ENCODE measurements around the gene CACNA1E.

The CACNA1E gene

GRCh38 chr1:181592255-181592859 lies 109.0 kb downstream of the CACNA1E start:
- DNase-seq = no peak

DNA sequence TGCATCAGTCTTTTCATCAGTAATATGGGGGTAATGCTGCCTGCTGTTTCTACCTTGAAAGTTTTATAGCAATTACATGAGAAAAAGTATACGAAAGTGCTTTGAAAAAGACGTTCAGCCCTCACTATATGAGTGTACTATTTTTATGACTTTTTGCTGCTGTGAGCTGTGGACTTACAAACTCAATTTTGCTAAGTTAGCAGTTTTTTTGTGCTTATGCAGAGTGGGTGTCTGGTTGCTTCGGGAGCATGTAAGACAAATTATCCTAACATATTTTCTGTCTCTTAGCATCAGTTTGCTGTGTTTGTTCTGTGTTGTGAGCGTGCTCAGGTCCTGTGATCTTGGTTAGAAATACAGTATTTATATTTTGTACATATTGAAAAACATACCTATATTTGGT lies 109.7 kb downstream of the CACNA1E start:
- no peak for DNase-seq

GRCh38 chr1:181594553-181594952 lies 111.2 kb downstream of the CACNA1E start:
- no peak for DNase-seq

GRCh38 chr1:181595234-181595633 lies 111.9 kb downstream of the CACNA1E start:
- no peak for DNase-seq

GRCh38 chr1:181601186-181601950 lies 118.1 kb downstream of the CACNA1E start:
- DNase-seq = no peak

DNA sequence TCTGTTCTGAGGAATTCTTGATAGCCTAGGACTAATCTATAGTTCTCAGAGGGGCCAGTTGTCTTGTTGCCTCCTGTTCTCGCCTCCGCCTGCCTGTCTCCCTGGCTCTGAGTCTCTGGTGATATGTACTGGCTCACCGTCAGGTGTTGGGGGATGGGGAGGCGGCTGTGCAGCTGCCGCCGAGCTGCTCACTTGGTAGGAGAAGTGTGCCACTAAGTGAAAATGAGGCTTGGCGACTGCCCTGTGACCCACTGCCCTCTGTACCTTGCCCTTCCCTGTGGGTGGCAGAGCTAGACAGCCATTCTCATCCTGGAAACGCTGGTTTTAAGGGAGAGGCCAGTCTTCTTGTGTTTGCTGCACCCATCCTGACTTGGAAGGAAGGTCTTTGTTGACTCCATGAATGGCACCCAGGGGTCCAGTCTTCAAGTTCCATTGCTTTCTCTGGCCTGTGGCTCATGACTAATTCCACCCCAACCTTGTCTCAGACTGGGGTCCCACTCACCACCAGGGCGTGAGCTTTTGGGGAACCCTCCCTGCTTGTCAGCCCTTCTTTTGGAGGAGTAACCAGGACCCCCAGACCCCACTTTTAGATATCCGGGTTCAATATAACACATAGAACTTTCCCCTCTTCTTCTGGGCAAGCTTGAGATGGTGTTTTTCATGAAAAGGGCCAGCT lies 120.6 kb downstream of the CACNA1E start:
- DNase-seq = no peak

- no peak for DNase-seq
Measured at GRCh38 chr1:181604482-181605249, 121.3 kb downstream of the CACNA1E start.

DNA sequence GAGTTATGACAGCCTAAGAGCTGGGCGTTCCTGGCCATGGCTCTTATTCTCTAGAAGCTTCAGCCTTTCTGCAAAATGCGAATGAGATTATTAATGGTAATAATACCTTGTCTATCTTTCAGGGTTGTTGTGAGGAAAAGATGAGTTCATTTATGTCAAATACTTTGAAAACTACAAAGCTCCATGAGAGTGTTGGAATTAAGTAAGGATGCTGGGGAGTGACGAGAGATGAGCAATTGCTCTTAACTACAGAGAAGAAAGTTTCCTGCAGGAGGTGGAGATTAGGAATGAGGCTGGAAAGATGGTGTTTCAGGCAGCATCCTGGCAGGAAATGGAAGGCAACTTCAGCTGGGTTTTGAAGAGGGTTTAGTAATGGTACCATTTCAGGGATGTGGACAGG lies 124.2 kb downstream of the CACNA1E start:
- no peak for DNase-seq

DNA sequence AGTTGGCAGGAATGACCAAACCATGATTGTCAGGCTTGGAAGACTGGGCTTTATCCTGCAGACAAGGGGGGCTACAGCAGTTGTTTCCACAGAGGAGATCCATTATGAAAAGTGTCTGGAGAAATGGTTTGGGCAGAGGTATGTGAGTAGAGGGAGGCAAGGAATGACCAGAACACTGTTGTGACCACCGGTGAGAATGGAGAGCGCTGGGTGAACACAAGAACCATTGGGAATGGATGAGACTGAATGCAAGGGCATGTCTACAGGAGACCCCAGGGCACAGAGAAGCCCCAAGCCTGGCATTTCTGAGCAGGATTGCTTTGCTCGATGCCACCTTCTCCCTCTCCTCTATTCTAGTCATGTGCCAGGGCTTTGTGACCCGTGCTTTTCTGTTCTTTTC lies 125.1 kb downstream of the CACNA1E start:
- no peak for DNase-seq

DNA sequence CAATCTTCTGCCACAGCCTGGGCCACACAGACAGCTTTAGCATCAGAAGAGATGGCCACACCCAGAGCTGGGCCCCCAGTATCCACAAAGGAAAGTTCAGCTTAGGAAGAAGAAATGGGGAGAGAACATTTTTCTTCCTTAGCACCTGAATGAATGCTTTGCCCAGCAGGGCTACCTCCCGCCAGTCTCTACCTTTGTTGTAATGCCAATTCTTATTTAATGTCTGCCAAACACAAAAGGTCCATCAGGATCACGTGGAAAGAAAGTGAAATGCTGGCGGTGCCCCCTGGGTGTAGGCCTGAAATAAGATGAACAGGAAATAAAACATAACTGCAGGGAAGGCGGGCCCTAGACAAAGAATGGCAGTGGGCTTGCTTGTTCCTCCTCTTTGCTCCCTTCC lies 125.6 kb downstream of the CACNA1E start:
- DNase-seq = no peak

- DNase-seq = no peak
Measured at GRCh38 chr1:181612100-181612499, 128.8 kb downstream of the CACNA1E start.

DNA sequence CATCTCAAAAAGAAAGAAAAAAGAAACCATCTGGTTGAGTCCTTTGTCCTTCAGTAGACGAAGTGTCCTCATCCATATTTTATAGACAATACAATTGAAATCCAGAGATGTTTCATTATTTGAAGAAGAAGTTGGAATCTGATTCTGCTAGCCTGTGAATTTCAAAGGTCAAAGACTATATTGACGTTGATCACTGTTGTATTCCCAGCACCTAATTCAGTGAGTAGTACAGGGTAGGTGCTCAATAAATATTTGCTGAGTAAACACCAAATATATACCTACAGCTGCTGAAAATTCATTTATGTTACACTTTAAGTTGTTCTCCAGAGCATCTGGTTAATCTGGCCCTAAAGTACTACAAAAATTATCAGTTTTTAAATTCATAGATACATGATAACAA lies 135.2 kb downstream of the CACNA1E start:
- DNase-seq = no peak

GRCh38 chr1:181620183-181620582 lies 136.9 kb downstream of the CACNA1E start:
- DNase-seq = no peak

DNA sequence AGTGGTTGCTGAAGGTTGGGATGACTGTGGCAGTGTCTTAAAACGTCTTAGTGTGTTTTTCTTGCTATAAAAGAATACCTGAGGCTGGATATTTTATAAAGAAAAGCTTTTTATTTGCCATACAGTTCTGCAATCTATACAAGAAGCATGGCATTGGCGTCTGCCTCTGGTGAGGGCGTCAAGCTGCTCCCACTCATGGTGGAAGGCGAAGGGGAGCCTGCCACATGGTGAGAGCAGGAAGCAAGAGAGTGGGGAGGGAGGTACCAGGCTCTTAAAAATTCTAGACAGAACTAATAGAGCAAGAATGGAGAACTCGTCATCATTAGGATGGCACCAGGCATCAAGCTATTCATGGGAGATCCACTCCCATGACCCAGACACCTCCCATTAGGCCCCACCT lies 140.5 kb downstream of the CACNA1E start:
- DNase-seq = no peak

DNA sequence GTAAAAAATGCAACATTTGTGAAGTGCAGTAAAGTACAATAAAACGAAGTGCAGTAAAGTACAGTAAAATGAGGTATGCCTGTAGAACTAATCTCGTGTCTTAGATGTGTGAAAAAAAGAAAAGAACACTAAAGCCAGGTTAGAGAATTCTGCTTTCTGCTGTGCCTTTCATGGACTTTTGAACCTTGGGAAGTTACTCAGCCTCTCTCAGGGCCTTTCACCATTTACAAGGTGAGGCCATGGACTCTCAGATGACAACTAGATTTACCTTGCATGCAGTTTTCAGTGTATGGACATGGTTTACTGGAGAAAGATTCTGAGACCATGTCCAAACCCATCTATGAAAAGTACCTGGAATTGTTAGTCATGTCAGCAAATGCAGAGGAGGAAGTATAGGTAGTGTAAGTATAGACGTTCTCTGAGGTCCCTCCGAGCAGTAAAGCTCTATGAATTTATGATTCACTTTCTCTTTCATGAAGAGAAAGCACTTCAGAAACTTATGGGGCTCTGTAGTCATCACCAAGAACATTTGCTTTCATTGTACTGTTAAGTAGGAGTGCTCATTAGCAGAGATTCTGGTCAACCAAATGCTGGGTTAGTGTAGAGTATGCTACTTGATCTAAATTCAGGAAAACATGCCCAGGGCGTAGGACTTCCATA lies 143.1 kb downstream of the CACNA1E start:
- no peak for DNase-seq

GRCh38 chr1:181630398-181630797 lies 147.1 kb downstream of the CACNA1E start:
- DNase-seq = no peak

GRCh38 chr1:181630838-181631237 lies 147.5 kb downstream of the CACNA1E start:
- no peak for DNase-seq

DNA sequence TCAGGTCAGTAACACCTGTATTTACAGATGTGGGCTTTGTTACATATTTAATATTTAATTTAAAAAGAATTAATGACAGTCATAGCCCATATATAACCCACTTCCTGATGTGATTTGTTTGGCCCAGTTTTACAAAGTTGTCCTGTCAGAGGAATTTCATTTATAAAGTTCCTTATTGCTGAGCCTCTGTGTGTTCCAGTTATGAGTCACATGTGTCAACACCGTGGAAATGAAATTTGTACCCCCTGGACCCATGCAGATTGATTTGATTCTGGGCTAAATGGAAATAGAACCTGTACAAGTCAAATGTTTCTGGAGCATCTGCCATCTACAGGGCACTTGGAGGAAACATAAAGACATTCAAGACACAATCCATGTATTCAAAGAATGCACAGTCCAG lies 149.2 kb downstream of the CACNA1E start:
- DNase-seq = no peak

DNA sequence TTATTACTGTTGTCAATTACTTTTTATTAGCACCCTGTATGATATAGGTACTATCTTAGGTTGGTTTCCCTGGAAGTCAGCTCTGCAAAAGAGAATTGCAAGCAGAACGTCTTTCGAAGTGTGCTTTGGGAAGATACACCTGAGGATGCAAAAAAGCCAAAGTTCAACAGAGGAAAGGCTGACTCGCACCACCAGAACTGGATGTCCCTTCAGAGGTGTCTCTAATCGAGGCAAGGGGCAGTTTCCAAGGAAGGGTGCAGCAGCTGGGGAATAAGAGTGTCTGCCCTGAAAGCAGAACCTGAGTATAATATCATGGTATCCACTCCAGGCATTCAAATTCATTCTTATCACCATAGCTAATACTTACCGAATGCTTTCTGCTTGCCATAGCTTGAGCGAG lies 149.6 kb downstream of the CACNA1E start:
- DNase-seq = no peak

DNA sequence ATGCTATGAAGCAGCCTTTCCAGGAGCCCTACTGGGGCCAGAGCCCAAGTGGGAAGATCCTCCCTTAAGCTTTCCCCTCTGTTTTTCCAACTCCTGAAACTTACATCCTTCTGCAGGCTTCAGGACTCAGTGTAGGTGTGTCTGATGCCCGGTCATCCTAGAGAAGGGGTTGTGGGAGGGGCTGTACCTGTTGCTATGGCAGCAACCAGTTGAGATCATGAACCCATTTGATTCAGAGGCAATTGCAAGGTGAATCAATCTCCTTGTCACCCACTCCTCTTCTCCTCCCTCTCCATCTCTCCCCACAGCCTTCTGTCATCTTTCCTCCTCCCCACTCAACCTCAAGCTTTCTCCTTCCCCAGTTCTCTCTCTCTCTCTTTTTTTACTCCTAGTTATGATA lies 151.8 kb downstream of the CACNA1E start:
- DNase-seq = no peak

- DNase-seq = no peak
Measured at GRCh38 chr1:181637998-181638397, 154.7 kb downstream of the CACNA1E start.

- no peak for DNase-seq
Measured at GRCh38 chr1:181640956-181641355, 157.6 kb downstream of the CACNA1E start.

DNA sequence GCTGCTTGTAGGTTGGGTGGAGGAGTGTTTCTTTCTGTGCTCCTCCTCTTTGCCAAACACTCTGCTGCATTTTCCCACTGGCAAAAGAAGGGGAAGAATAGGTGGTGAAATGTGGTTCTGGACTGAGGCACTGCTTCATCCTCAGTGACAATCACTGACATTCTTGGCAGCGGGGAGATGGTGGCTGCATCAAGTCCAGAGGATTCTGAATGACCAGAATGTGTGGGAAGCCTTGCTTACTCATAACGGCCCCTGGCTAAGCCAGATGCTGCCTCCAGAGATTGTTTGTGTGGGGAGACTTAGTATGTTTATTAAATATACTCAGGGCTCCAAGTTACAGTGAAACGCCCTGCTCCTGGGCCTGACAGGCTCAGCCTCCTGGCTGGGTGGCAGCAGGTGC lies 160.3 kb downstream of the CACNA1E start:
- DNase-seq = no peak

All from NCI-H446 treated with DMSO at 0.1 percent for 48 hours (cell line).